Measurements from ENCODE around the gene IL36B.

The IL36B gene

DNA sequence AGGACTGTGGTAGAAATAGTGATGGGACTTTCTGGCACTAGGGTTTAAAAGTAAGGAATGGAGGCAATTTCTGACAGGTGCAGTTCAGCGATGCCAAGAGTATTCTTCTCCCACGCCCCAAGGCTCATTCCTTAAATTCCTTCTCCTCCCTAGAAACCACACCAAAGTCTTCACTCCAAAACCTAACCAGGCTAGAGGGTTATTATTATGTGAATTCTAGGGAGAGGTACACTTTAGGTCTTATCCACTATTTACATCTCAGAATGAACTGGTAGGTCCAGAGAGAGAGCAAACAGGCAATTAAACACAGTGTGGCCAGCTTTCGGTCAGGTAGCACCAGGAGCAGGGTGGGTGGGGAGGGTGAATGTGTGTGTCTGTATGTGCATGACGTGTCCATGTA, 26.5 kb upstream of the IL36B start:
- peaks cover 0 to 55% (median 4%) of the 10 kb centered on the region in 10 experiments; a peak in 8 of 20 replicates for H3K4me1 ChIP-seq
- H3K9me3 ChIP-seq (replicated peaks in 1 of 11) = no peaks in the 10 kb centered on the region
- H3K4me3 ChIP-seq = no peak overlapping the region
- no peak for TF ChIP-seq Cebpa-rat (IDR thresholded peaks at IDR 0.05)
- H3K27ac ChIP-seq = no peak overlapping the region
- H3K36me3 ChIP-seq = no peaks in the 10 kb centered on the region
- no peak overlapping the region for H3K9ac ChIP-seq
- H3K4me2 ChIP-seq = no peak overlapping the region
- no peaks in the 10 kb centered on the region for H4K20me1 ChIP-seq
- H3K27me3 ChIP-seq = no peaks in the 10 kb centered on the region

DNA sequence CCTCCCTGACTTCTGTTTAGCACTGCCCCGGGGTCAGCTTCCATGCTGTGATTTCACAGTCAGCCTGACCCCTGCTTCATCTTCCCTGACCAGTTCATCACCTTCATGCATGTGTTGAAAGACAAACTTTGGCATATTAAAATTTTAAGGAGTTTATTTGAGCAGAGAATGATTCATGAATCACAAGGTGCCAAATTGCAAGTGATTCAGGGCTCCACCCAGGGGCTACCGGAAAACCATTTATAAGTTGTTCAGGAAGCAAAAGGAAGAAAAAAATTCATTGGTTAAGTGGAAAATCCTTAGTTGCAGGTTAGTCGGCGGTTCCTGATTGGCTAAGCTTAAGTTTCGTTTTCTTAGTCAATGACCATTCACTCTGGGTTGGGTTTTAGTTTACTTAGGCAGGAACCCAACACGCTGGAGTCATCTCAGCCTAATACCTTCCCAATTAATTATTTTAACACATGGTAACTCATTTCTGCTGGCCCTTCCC, 25.7 kb upstream of the IL36B start:
- H3K27ac ChIP-seq = no peak overlapping the region
- no peaks in the 10 kb centered on the region for H3K9me3 ChIP-seq (replicated peaks in 1 of 11)
- peak overlapping the region in 1 of 11 experiments; percentile 36; a peak in 1 of 22 replicates for H3K4me2 ChIP-seq
- no peak for TF ChIP-seq Cebpa-rat (IDR thresholded peaks at IDR 0.05)
- no peak overlapping the region for H3K4me3 ChIP-seq
- H3K36me3 ChIP-seq = no peaks in the 10 kb centered on the region
- H3K9ac ChIP-seq = no peak overlapping the region
- H3K4me1 ChIP-seq = peaks cover 0 to 47% (median 4%) of the 10 kb centered on the region in 10 experiments; a peak in 8 of 20 replicates
- no peaks in the 10 kb centered on the region for H4K20me1 ChIP-seq
- H3K27me3 ChIP-seq = no peaks in the 10 kb centered on the region

DNA sequence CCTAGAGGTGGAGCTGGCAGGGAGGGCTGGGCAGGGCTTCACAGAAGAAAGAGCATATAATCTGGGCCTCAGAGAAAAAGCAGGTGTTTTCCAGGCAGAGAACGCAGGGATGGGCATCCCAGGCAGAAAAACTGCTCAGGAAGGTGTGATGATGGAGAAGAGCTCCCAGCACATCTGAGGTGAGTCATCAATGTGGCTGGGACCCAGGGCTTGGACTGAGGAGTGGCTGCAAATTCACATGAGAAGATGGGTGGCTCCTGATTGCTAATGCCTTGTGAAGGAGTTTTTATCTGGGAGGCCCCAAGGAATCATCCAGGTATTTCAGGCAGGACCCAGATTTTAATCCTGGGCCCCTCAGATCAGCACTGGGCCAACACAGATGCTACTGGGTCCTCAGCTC, 25.3 kb upstream of the IL36B start:
- no peak overlapping the region for H3K4me3 ChIP-seq
- no peaks in the 10 kb centered on the region for H3K9me3 ChIP-seq (replicated peaks in 1 of 11)
- no peak overlapping the region for H3K9ac ChIP-seq
- TF ChIP-seq Cebpa-rat (IDR thresholded peaks at IDR 0.05) = no peak
- H3K36me3 ChIP-seq = no peaks in the 10 kb centered on the region
- H3K4me1 ChIP-seq = peaks cover 0 to 43% (median 4%) of the 10 kb centered on the region in 10 experiments; a peak in 7 of 20 replicates
- H3K27me3 ChIP-seq = no peaks in the 10 kb centered on the region
- peak overlapping the region in 2 of 11 experiments; percentile 36 to 50; a peak in 2 of 22 replicates for H3K4me2 ChIP-seq
- H4K20me1 ChIP-seq = no peaks in the 10 kb centered on the region
- no peak overlapping the region for H3K27ac ChIP-seq

DNA sequence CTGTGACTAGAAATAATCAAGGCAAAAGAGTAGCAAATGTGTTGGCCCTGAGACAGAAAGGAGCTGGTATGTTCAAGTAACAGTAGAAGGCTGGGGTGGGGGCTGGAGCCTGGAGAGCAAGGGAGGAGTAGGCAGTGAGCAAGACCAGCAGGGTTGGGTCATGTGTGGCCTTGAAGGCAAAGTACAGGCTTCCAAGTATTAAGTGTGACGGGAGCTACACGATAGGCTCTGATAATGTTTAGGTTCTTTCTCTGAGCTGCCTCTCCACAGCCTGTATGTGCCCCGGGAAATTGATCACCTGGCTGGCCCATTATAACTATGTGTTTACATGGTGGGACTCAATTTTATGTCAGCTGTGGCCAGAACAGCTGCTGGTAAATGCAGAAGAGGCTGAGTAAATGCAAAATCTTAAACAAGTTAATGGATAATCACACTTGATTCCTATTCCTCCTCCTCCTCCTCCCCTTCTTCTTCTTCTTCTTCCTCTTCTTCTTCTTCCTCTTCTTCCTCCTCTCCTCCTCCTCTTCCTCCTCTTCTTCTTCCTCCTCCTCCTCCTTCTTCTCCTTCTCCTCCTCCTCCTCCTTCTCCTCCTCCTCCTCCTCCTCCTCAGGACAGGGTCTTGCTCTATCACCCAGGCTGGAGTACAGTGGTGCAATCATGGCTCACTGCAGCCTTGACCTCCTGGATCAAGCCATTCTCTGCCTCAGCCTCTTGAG, 24.4 kb upstream of the IL36B start:
- no peaks in the 10 kb centered on the region for H3K9me3 ChIP-seq (replicated peaks in 1 of 11)
- no peak overlapping the region for H3K9ac ChIP-seq
- no peaks in the 10 kb centered on the region for H4K20me1 ChIP-seq
- no peak for TF ChIP-seq Cebpa-rat (IDR thresholded peaks at IDR 0.05)
- no peak overlapping the region for H3K27ac ChIP-seq
- H3K36me3 ChIP-seq = no peaks in the 10 kb centered on the region
- H3K4me1 ChIP-seq = peaks cover 0 to 34% (median 4%) of the 10 kb centered on the region in 10 experiments; a peak in 6 of 20 replicates
- H3K4me2 ChIP-seq = peak overlapping the region in 3 of 11 experiments; percentile 12 to 50 (median 36); a peak in 5 of 22 replicates
- H3K4me3 ChIP-seq = no peak overlapping the region
- H3K27me3 ChIP-seq = no peaks in the 10 kb centered on the region

DNA sequence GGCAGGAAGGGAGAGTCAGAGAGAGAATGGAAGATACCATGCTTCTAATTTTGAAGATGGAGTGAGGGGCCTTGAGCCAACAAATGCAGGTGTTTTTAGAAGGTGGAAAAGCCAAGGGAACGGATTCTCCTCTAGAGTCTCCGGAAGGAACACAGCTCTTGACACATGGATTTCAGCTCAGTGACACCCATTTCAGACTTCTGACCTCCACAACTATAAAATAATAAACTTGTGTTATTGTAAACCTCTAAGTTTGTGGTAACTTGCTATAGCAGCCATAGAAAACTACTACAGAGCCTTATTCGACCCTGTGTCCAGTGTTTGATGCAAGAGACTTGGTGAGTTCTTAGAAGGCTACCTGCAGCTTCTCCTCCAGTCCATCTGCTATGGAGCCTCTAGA, 22.9 kb upstream of the IL36B start:
- no peaks in the 10 kb centered on the region for H3K9me3 ChIP-seq (replicated peaks in 1 of 11)
- H3K9ac ChIP-seq = no peak overlapping the region
- H3K27ac ChIP-seq = no peak overlapping the region
- no peaks in the 10 kb centered on the region for H4K20me1 ChIP-seq
- peaks cover 0 to 27% (median 4%) of the 10 kb centered on the region in 10 experiments; a peak in 6 of 20 replicates for H3K4me1 ChIP-seq
- H3K4me3 ChIP-seq = no peak overlapping the region
- H3K27me3 ChIP-seq = no peaks in the 10 kb centered on the region
- H3K4me2 ChIP-seq = no peak overlapping the region
- no peak for TF ChIP-seq Cebpa-rat (IDR thresholded peaks at IDR 0.05)
- no peaks in the 10 kb centered on the region for H3K36me3 ChIP-seq

DNA sequence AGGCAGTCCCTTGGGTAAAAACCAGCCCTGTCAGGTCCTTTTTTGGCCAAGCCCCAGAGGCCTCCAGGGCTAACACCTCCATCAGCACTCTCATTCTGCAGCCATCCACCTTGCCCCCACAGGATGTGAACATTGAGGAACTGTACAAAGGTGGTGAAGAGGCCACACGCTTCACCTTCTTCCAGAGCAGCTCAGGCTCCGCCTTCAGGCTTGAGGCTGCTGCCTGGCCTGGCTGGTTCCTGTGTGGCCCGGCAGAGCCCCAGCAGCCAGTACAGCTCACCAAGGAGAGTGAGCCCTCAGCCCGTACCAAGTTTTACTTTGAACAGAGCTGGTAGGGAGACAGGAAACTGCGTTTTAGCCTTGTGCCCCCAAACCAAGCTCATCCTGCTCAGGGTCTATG, 22.4 kb upstream of the IL36B start:
- Histone ChIP-seq H3K9me3 (replicated peaks in 1 of 11) (no peaks in the 10 kb centered on the region), H3K27ac (no peak overlapping the region), H4K20me1 (no peaks in the 10 kb centered on the region), H3K36me3 (no peaks in the 10 kb centered on the region), H3K4me2 (no peak overlapping the region), H3K4me1 (peaks cover 0 to 22% (median 4%) of the 10 kb centered on the region in 10 experiments; a peak in 6 of 20 replicates), H3K9ac (no peak overlapping the region), H3K27me3 (no peaks in the 10 kb centered on the region), H3K4me3 (no peak overlapping the region)
- no peak for TF ChIP-seq Cebpa-rat (IDR thresholded peaks at IDR 0.05)

DNA sequence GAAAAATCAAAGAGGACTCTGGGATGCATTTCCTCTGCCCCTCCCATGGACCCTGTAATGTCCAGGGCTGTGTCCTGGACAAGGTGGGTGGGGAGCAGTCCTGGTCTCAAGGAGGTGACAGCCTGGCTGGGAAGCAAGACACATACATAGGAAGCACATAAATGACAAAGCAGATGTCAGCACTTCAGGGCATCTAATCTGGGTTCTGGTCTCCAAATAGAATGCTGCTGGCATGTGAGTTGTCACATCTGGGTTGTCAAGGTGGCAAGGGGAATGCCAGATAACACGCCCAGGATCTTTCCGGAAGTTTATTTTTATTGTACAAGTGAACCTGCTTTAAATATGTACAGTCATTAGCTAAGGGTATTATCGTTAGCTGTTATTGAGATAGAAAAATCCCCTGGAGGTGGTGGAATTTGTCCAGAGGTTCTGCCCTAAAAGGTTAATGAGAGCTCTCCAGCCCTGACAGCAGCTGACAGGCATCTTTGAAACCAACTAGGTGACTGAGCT, 20.7 kb upstream of the IL36B start:
- Histone ChIP-seq H4K20me1 (no peaks in the 10 kb centered on the region), H3K4me2 (no peak overlapping the region), H3K4me3 (no peak overlapping the region), H3K4me1 (peaks cover 0 to 17% (median 4%) of the 10 kb centered on the region in 10 experiments; a peak in 6 of 20 replicates), H3K9ac (no peak overlapping the region), H3K27me3 (no peaks in the 10 kb centered on the region), H3K9me3 (replicated peaks in 1 of 11) (no peaks in the 10 kb centered on the region), H3K27ac (no peak overlapping the region), H3K36me3 (no peaks in the 10 kb centered on the region)
- TF ChIP-seq Cebpa-rat (IDR thresholded peaks at IDR 0.05) = no peak

DNA sequence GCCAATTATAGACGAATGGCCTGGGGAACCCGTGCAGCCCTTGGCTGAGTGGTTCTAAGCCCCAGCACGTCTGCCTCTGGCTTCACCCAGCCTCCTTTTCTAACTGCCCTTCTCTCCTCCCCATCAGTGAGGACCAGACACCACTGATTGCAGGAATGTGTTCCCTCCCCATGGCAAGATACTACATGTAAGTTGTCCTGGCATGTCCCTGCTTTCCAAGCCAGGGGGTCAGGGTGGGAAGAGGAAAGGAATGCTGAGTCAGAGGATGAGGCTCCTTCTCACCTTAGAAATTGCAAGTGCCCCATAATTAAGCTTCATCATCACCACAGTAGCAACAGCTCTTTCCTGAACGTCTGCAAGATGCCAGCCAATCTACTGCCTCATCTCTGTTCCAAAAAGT, 19.9 kb upstream of the IL36B start:
- peaks cover 0 to 9% (median 4%) of the 10 kb centered on the region in 10 experiments; a peak in 6 of 20 replicates for H3K4me1 ChIP-seq
- no peaks in the 10 kb centered on the region for H3K9me3 ChIP-seq (replicated peaks in 1 of 11)
- TF ChIP-seq Cebpa-rat (IDR thresholded peaks at IDR 0.05) = no peak
- H3K27me3 ChIP-seq = no peaks in the 10 kb centered on the region
- no peaks in the 10 kb centered on the region for H3K36me3 ChIP-seq
- no peak overlapping the region for H3K9ac ChIP-seq
- H3K27ac ChIP-seq = no peak overlapping the region
- H3K4me2 ChIP-seq = no peak overlapping the region
- no peak overlapping the region for H3K4me3 ChIP-seq
- H4K20me1 ChIP-seq = no peaks in the 10 kb centered on the region

DNA sequence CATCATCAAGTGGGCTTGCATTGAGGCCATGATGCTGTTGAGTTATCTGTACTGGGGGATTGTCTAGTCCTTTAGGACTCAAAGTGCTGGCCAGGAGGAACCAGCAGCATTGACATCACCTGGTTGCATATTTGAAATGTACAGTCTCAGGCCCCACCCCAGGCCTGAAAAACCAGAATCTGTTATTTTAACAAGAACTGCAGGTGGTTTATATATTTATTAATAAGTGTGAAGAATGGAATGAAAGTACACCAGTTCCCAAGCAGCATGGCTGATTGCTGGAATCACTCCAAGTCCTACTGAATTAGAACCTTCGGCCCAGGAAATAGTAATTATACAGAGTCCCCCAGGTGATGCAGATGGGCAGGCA, 17.9 kb upstream of the IL36B start:
- H3K9me3 ChIP-seq (replicated peaks in 1 of 11) = peaks cover 0 to 7% (median 0%) of the 10 kb centered on the region in 11 experiments; a peak in 3 of 22 replicates
- no peak for TF ChIP-seq Cebpa-rat (IDR thresholded peaks at IDR 0.05)
- no peak overlapping the region for H3K9ac ChIP-seq

More for the DNA sequence above, 17.9 kb upstream of the IL36B start:
- H3K4me3 ChIP-seq = no peak overlapping the region
- no peak overlapping the region for H3K27ac ChIP-seq
- no peaks in the 10 kb centered on the region for H3K36me3 ChIP-seq
- H3K4me1 ChIP-seq = no peaks in the 10 kb centered on the region
- no peaks in the 10 kb centered on the region for H3K27me3 ChIP-seq
- no peak overlapping the region for H3K4me2 ChIP-seq
- H4K20me1 ChIP-seq = no peaks in the 10 kb centered on the region

All from BLaER1 treated with 17β-estradiol and CSF1 and Interleukin-3, amounts not matched to agents 10 nM and 100 nM (cell line).